IPS DF 4.7 (cell line): ENCODE data around the gene ZNF536.
"Not testable (repeated sequence)": the region's sequence is repeated elsewhere in the genome, so short reads cannot be mapped to it uniquely, and the experiment has no call there.

Experiments used
- DNase-seq: peaks from one replicate; pipeline ENCODE4 v3.0.0-alpha.2; 2013; ENCODE audit warnings: low spot score; ENCODE audit errors: extremely low read depth

ZNF536 gene

DNA sequence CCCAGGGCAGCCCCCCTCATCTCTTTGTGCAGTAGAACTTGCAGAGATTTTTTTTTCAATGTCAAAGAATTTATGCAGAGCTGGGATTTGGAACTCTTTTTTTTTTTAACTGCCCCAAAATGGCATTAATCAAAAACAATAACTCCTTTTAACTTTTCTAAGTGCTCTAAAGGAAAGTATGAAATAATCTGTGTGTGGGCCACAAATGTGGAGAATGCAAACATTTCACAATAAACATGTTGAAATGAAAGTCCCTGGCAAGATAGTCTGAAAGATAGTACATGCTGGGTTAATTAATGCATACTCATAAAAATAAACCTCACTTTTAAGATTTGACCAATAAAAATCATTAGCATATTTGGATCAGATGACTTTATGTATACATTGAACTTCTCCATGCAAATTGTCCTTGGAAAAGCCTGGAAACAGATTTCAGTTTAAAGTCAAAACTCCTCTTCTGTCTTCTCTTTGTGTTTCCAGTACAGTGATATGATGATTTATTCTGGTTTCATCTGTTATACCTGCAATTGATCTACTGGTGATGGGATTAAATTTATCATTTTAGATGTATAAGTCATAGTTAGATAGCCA, 30.5 kb upstream of the ZNF536 start:
- no peak for DNase-seq

DNA sequence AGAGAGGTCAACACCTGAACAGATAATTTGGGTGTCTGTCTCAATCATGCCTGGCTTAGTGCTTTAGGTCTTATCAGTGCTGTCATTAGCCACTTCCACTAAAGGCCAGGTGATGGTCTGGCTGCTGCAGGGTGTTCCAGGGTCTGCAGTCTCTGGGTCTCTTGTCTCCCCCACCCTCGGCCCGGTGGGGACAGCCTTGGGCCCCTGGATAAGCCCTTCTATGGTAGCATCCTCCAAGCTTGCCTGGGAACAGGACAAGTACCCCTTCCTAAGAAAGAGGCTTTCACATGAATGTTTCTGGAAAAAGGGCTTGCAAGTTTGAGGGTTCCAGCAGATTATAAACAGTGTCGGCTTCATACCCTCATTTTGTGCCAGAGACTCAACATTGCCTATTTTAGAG, 29.3 kb upstream of the ZNF536 start:
- no peak for DNase-seq

DNA sequence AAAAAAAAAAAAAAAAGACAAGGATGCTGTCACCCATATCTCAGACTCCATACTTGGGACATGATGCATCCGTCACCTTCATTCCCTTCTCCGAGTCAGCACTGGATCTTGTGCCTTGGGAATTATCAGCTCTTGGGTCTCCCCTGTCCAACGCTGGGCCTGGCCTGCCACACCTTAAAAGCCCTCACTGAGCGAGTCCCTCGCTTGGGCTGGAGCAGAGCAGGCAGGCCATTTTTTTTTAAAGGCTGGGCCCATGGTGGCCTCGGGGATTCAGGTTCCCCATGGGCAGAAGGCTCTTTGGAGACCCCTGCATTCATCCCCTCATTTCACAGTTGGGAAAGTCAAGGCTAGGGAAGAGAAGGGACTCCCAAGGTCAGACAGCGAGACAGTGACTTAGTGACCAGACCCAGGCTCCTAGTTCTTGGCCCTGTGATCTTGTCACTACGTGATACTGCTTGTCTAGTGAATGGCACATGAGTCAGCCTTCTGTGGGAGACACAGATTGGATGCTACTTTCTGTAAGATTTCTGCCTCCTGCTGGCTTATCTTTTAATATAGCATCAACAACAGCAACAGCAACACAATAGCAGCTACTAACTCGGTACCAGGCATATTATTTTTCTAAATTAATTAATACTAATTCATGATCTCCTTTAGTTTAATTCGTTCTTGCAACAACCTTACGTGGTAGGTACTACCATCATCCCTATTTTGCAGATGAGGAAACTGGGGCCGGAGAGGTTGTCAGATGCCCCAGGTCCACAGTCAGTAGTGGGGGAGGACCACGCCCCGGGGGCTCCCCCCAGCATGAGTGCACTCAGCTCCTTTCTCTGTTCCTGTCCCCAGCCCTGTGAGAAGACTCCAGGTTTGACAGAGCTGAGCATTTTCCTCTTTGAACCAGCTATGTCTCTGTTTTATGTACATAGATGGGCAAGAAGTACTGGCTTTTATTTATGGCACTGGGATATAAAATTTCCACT, 27.4 kb upstream of the ZNF536 start:
- no peak for DNase-seq

DNA sequence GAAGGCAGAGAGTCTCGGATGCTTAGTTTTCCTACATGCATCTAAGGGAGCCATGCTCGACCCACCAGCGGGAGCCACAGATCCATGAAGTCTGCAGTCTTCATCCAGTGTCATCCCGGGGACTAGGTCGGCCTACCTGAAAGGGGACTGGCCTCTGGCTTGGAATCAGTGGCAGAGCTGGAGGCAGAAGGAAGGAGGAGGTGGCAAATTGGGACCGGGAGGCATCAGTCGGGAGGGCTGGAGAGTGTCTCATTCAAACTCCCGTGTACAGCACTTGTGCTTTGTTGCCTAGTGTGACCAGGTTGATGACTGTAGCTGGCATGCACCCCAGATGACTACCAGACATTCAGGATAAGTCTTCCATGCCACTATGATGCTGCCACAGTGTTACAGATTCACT, 26.5 kb upstream of the ZNF536 start:
- DNase-seq: no peak

DNA sequence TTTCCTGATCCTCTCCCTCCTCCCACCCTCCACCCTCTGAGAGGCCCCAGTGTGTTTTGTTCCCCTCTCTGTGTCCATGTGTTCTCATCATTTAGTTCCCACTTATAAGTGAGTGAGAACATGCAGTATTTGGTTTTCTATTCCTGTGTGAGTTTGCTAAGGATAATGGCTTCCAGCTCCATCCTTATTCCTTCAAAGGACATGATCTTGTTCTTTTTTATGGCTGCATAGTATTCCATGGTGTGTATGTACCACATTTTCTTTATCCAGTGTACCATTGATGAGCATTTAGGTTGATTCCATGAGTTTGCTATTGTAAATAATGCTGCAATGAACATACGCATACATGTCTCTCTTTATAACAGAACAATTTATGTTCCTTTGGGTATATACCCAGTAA, 25.7 kb upstream of the ZNF536 start:
- DNase-seq: not testable (repeated sequence)

DNA sequence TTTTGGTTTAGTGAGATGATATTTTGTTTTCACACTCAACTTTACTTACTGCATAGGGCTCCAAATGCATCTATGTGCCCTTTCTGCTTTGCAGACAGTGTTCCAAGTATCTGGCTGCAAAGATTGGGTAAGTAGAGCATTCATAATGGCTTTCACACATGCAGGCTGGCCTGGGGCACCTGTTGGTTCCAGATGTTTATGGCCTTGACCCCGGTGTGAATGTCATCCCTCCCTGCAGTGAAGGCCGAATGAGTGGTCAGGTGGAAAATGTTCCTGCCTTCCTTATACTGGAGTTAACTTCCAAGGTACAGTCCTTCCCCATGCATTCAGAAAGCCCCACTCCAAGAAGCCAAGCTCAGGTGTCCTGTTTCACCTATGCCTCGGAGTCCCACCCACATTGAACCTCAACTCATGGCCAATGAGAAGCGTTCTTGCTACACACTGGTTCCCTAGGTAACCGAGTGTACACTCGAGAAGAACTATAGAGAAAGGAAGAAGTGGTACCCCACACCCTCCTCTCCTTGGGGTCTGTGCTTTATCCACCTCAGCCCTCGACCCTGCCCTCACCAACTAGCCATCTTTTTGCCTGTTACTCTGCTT, 23.0 kb upstream of the ZNF536 start:
- peak; percentile 14 for DNase-seq

DNA sequence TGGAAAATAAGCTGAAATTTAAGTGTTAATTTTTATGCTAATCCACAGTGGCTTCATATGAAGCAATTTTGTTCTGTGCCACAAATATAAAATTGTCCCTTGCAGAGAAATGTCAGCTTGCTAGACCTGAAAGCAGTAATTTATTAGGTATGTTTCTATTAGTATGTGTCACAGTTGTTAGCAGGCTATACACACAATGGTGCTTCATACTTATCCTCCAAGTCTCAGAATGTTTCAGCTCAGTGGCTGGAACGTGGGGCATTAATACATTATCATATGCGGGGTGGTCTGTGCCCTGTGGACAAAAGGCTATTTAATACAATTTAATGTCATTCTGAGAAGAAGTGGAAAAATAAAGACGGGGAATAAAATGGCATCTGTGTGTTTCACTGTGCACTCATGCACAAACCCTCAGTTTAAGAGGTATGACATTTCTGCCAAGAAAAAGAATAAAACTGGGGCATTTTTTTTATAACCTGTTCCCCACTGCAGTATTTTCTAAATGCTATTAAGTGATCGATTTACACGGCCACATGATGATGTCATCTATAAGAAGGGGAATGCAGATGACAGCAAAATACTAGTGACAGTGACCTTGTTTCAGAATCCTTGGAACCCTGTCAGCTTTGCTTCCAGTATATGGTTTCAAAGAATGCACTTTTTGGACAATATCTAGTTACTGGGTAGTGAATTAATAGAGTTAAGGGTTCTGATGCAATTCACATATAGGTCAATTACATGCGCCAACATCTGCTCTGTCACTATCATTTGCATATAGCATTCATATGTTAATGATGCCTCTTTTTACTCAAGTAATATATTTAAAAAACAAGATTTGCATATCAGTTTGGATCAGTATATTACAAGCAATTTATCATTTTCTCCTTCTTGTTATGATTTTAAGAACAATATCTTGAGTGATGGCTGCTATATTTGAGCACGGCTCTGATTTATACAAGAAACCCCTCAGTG, 21.2 kb upstream of the ZNF536 start:
- no peak for DNase-seq

DNA sequence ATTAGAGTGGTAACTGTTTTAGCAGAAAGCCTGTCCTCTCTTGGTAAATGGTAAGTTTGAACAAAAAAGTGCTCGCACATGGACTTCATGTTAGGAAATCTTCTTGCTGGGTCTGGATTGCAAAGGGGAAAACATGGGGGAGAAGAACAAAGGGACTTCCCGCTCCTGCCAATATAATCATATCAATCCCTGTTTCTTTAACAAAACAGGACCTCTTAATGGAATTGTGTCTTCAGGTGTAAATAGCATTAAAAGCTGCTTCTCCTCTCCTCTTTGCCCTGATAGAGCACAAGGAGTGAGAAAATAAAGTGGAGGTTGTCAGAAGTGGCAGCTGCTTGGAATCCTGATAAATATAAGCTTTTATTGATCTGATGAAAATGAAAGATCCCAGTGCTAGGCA, 20.4 kb upstream of the ZNF536 start:
- DNase-seq: no peak

DNA sequence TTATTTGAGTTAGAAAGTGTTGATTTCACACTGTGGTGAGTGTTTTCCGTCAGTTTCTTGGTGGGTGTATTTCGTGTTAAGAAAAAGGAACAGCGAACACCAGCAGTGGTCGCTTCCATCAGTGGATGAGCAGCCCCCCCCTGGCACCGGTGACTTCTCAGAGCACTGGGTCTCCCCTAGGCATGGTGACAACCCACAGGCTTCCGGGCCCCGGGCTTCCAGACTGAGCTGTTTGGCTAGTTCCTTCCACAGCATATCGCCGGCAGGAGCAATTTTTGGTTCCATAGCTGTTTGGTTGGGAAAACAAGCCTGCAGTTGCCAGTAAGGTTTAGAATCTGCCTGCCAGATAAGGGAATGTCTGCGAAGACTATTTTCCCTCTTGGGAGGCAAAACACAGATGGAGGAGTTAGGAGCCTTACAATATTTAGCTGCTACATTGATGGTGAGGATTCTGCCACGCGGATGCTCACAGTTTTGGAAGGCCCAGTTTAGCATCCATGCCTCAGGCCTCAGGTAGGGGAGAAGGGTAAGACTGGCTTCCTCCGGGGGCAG, 18.7 kb upstream of the ZNF536 start:
- no peak for DNase-seq

DNA sequence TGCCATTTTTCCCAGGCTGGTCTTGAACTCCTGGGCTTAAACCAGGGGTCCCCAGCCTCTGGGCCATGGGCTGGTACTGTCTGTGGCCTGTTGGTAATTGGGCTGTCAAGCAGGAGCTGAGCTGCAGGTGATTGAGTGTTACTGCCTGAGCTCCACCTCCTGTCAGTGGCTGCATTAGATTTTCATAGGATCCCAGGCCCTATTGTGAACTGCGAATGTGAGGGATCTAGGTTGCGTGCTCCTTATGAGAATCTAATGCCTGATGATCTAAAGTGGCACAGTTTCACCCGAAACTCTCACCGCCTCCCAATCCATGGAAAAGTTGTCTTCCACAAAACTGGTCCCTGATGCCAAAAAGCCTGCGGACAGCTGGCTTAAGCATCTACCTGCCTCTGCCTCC, 16.6 kb upstream of the ZNF536 start:
- DNase-seq: no peak

DNA sequence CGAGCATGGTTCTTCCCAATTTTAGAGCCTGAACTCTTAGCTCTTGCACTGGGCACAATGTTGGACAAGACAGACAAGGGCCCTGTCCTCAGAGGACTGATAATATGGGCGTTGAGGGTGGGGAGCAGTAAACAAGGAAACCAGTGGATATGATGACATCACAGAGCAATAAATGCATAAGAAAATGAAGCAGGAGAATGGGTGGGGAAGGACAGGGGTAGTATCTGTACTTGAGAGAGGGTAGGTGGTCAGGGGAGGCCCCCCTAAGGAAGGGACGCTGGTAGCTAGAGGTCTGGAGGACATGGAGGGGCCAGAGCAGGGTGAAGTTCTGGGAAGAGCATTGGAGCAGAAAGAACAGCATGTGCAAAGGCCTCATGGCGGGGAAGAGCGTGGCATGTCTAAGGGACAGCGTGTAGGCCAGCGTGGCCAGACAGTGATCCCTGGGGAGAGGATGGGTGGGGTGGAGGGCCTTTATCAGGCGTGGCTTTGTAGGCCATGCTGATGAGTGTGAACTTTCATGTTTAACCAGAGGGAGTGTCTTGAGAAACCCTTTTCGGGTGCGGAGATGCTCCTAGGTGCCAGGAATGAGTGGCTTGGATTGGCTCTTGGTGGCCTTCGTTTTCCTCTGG, 15.1 kb upstream of the ZNF536 start:
- DNase-seq: no peak

DNA sequence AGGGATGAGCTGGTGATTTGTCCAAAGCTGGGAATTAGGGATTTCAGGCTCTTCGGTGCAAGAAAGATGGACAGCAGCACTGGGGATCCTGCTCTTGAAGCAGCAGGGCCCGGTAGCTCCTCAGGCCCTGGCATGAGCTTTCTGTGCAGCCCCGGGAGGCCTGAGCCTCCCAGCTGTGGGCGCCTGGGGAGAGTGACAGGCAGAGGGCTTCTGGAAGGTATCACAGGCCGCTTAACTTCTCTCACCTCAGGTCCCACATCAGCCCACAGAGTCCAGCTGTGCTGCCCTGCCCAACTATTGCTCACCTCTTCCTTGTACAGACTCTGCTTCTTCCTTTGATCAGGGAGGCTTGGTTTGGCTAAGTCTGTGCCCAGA, 14.6 kb upstream of the ZNF536 start:
- no peak for DNase-seq

DNA sequence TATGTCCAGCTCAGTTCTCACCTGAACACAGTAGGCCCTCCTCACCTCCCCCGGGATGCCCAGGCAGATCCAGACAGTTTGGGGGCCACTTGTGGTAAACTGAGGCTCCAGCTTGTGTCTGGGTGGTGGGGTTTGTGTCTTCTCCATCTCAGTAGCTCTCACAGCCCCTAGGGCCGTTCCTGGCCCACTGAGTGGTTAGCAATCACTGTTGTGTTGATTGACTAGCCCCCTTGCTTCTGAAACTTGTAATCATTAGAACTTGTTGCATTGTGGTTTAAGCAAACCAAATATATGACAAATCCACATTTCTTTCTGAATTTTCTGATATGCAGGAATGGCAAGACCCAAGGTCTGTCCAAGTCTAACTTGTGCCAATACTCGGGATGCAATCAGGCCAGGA, 13.9 kb upstream of the ZNF536 start:
- DNase-seq: no peak

DNA sequence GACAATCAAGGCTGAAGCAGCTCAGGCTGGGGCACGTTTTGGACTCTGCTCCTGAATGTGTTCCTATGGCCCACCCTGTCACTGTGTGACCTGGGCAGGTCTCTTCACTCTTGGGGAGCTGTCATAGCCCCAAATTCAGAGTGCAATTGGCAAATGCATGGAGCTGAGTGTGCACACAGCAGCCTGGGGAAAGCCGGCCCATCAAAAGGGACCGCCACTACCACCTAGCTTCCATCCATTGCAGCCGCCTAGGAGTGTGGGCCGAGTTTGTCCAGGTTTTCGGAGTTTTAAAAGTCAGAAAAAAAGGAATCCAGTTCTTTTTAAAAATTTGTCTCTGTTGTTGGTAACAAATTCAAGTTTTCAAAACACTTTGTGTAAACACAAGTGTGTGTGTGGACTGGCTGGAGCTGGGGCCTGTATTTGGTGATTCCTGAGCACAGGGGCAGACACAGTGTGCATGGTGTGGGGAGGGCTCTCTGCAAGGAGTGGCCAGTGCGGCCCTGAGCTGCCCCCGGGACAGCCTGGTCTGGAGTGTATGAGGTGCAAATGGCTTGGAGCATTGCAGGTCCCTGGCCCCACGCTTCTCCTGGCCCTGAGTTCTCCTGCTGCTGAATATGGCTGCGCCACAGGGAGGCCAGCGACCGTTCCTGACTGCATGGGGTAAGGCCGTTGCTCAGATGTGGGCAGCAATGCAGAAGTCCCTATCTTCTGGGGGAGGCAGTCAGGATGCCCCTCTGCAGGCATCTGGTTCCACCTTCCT, 13.2 kb upstream of the ZNF536 start:
- no peak for DNase-seq

DNA sequence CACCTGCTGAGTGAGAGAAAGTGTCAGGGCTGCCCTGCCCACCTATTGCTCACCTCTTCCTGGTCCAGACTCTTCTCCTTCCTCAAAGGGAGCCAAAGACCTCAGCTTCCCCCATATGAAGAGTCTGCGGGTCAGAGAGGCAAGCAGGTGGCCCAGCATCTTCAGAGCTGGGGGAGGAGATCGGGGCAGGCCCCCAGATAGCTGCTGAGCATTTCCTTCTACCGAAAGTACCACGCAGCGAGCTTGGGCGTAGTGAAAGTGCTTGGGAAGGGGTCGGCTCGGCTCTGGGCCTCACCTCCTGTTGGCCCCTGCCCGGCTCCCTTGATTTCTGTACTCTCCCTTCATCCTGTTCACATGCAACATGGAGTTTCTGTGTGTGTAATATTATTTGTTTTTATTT, 12.2 kb upstream of the ZNF536 start:
- DNase-seq: no peak

DNA sequence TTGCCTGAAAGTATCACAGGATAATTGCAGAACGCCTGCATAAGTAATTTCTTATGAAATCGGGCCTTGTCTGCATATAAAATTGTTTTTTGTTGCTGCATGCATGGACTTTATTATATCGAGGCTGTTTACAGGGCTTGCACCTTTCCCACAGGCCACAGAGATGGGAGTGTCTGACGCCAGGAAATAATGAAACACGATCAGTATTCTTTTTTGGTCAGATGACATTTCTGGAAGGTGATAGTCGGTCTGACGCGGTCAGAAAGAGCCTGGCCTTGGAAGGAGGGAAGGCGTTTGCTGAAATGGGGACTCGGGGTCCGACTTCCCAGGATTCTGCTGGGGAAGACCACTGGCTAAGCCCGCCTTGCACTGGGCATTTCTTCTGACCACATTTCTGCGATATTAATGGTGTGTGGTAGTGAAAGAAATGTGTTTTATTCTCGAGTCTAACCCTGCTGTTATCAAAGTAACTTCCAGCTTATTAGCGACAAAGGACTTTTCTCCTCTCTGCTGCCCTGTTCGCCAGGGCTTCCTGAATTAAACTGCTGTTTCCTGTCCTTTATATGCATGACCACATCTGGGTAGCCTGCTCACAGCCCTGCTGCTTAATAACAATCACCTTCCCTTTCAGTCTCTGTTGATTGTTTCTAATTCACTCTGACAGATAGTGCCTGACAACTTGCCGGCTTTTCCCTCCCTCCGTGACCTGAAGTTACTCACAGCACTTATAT, 11.6 kb upstream of the ZNF536 start:
- no peak for DNase-seq

DNA sequence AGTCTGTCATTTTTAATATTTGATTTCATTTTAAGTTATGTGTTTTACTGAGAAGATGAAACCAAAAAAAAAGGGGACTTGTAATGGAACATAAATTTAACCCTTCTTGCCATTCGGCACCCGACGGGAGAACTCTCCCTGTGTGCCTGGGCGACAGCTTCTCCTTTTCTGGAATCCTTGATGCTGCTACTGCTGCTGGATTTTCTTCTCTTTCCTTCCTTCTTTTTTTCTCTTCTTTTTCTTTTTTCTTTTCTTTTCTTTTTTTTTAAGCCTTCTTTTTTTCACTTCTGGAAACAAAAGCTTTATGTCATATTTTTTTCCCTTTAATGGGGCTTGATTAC, 11.1 kb upstream of the ZNF536 start:
- no peak for DNase-seq

DNA sequence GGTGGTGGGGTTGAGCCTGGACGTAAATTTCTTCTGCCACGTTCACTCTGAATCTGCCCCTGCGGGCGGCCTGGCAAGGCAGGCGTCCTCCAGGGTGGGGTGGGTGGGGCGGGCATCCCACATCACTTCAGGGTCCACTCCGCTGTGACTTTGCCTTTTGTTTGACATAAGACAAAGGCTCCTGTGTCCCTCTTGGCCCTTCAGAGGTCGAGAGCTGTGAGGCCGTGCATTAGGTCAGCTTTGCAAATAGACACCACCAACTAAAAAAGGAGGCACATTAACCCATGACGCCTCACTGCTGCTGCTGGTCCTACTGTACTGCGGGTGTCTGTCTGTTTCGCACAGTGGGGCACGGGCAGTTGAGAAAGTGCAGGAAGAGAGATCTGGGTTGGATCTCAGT, 10.5 kb upstream of the ZNF536 start:
- no peak for DNase-seq

DNA sequence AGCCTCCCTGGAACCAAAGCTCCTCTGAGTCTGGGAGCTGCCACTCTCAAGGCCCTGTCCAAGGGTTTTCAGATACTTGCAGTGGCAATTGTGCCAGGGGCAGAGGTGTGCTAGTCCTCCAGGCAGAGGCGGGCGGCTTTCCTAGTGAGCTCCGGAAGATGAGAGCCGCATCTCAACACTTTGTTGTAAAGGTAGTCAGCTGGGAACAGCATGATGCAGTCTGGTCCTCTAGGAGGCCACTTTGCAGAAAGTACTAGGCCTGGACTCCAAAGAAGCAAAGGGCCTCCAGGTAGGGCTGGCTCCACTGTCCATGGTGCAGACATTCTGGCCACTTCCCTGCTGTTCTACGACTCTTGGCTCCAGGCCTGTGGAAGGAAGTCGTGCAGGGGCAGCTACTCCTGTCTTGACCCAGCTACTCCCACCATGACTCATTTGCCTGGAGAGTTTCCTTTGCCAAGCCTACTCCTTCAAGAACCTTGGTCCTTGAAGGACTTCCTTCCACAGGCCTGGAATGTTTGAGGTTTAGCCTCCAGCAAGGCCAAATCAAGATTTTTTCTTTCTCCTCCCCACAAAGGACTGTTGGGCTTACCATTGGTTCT, 9.9 kb upstream of the ZNF536 start:
- no peak for DNase-seq
